HFFc6 (cell line): ENCODE data around the gene EHHADH. TPM values are rescaled to one million over a fixed set of nuclear protein-coding genes. Genes with fewer than 3 reads are reported as not detected.

ENCODE experiments used
- DNase-seq: peaks from one replicate; pipeline ENCODE4 v3.0.0-alpha.2; 2018
- H3K27ac Mint-ChIP-seq: 2 replicates; pipeline ENCODE4 v1.8.0; 2020; ENCODE audit warnings: mild to moderate bottlenecking, mixed read lengths
- H3K27me3 Mint-ChIP-seq: 2 replicates; pipeline ENCODE4 v1.8.0; 2021; ENCODE audit warnings: mild to moderate bottlenecking, moderate library complexity, mixed read lengths; ENCODE audit not compliant: insufficient read depth
- H3K36me3 Mint-ChIP-seq: 2 replicates; pipeline ENCODE4 v1.8.0; 2021; ENCODE audit warnings: low read depth, mixed read lengths
- H3K4me1 Mint-ChIP-seq: 2 replicates; pipeline ENCODE4 v1.8.0; 2020; ENCODE audit warnings: low read depth, mixed read lengths
- H3K4me3 Mint-ChIP-seq: 2 replicates; pipeline ENCODE4 v1.8.0; 2020; ENCODE audit warnings: mild to moderate bottlenecking, moderate library complexity, mixed read lengths
- H3K9me3 Mint-ChIP-seq: 2 replicates; pipeline ENCODE4 v1.8.0; 2020; ENCODE audit warnings: mild to moderate bottlenecking, mixed read lengths
- total RNA-seq, 6 experiments: library from RNA; stranded (reverse); fragmentation: NEBNext Ultra II Directional; extraction: Animal tissue kit (Norgen Biotek cat#: 25700); gene quantifications; 2 replicates in 1 of 6; 3 replicates in 5 of 6; pipeline ENCODE4 v1.2.3, GENCODE V29; 2021
- TF ChIP-seq, protein P1 (sequence below): fragments of 200-600 bp; sonication (generic); IDR thresholded peaks from 2 replicates; pipeline ENCODE4 v1.5.0; 2021; ENCODE audit warnings: antibody characterized with exemption, mild to moderate bottlenecking

Gene EHHADH
- total RNA-seq, 6 experiments from 2014 or later: 4.2 to 7.4 (median 6.4) TPM

DNA sequence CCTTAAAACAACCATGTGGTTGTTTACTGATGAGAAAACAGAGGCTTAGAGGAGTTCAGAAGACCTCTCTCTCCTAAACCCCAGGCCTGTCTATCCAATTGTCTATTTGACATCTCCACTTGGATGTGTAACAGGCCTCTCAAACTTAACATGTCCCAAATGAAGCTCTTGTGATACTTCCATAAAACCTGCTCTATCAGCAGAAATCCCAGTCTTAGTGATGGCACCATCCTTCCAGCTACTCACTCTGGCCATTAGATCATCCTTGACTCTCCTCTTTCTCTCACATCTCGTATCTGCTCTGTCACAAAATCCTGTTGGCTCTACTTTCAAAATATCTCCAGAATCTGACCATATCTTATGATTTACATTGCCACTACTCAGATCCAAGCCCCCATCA, 28.8 kb downstream of the EHHADH start:
- no peaks in the 10 kb centered on the region for H3K9me3 Mint-ChIP-seq
- H3K4me1 Mint-ChIP-seq: peaks cover 31% of the 10 kb centered on the region
- no peaks in the 10 kb centered on the region for H3K36me3 Mint-ChIP-seq
- H3K27me3 Mint-ChIP-seq: no peaks in the 10 kb centered on the region
- DNase-seq: no peak
- TF ChIP-seq, protein P1, sequence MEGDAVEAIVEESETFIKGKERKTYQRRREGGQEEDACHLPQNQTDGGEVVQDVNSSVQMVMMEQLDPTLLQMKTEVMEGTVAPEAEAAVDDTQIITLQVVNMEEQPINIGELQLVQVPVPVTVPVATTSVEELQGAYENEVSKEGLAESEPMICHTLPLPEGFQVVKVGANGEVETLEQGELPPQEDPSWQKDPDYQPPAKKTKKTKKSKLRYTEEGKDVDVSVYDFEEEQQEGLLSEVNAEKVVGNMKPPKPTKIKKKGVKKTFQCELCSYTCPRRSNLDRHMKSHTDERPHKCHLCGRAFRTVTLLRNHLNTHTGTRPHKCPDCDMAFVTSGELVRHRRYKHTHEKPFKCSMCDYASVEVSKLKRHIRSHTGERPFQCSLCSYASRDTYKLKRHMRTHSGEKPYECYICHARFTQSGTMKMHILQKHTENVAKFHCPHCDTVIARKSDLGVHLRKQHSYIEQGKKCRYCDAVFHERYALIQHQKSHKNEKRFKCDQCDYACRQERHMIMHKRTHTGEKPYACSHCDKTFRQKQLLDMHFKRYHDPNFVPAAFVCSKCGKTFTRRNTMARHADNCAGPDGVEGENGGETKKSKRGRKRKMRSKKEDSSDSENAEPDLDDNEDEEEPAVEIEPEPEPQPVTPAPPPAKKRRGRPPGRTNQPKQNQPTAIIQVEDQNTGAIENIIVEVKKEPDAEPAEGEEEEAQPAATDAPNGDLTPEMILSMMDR: no peak
- H3K4me3 Mint-ChIP-seq: peak overlapping the region; percentile 53
- H3K27ac Mint-ChIP-seq: peak overlapping the region; percentile 87

DNA sequence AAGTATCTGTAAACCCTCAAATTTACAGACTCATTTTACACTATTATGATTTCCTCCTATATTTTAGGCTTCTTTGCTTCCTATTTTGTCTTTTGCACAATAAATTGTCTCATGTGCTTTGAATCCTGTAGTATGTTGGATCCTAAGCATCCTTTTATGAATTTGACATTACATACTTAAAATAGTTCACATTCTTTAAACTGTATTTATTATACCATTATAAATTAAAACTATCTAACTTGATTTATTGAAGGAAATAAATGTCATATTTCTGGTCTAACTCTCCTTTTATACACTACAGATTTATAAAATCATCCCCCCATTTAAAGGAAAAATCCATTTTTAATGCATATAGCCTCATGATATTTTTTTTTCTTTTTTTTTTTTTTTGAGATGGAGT, 32.6 kb downstream of the EHHADH start:
- peaks cover 26% of the 10 kb centered on the region for H3K4me1 Mint-ChIP-seq
- TF ChIP-seq, protein P1: no peak

DNA sequence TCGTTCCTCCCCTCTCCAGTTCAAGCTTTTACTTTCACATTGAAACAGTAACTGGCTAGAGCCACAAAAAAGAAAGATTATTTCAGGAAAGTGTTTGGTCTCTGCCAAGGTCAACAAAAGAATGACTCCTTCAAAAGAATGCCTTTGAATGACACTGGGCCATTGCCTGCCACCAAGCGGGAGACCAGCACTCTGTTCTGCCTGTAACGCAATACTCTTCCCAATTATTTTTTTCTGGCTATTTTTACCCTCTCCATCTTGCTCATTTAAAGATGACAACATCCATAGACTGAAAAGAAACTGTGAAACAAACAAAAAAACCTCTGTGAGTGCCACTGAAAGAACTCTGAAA, 37.3 kb downstream of the EHHADH start:
- Mint-ChIP-seq H3K9me3 (no peaks in the 10 kb centered on the region), H3K4me1 (peaks cover 10% of the 10 kb centered on the region), H3K27me3 (peaks cover 1% of the 10 kb centered on the region), H3K36me3 (no peaks in the 10 kb centered on the region), H3K4me3 (peak overlapping the region; percentile 80; the same call in 1 of the 2 replicates), H3K27ac (peak overlapping the region; percentile 54; the same call in 1 of the 2 replicates)
- DNase-seq: no peak
- TF ChIP-seq, protein P1: no peak

More for the DNA sequence above, 32.6 kb downstream of the EHHADH start:
- H3K9me3 Mint-ChIP-seq: no peaks in the 10 kb centered on the region
- DNase-seq: no peak
- no peak overlapping the region for H3K4me3 Mint-ChIP-seq
- H3K36me3 Mint-ChIP-seq: no peaks in the 10 kb centered on the region
- no peak overlapping the region for H3K27ac Mint-ChIP-seq
- H3K27me3 Mint-ChIP-seq: no peaks in the 10 kb centered on the region

DNA sequence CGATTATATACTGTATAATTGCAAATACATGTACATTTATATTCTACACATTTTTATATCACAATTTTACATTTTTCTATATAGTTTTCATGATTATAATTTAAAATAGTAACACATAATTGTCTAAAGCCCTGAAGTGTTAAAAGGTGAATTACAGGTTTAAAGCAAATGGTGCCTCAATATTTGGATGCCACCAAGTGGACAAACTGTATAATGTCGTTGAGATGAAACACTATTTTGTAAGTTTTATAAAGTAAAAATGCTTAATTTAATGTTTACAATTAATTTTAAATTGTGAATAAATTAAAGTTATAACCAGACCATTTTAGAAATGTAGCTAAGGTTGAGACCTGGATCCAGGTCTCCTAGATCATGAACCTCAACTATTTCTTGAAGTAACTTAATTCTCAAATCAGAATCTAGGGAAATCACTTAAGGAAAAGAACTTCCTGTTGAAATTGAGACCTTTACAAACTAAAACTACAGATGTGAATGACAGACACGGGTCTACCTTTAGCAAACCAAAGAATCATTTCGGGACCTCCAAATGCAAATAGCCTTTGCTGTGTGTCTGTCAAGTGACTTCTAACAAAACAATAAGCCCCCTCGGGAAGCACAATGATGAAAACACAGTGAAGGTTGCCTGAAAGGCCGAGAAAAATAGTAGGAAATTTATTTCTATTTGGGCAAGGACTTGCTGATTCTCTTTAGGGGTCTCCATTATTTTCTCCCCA, 37.8 kb downstream of the EHHADH start:
- no peak for DNase-seq
- Mint-ChIP-seq H3K36me3 (no peaks in the 10 kb centered on the region), H3K27me3 (peaks cover 1% of the 10 kb centered on the region), H3K9me3 (no peaks in the 10 kb centered on the region), H3K4me3 (peak overlapping the region; percentile 80; the same call in 1 of the 2 replicates), H3K27ac (peak overlapping the region; percentile 54; the same call in 1 of the 2 replicates), H3K4me1 (peaks cover 15% of the 10 kb centered on the region)
- TF ChIP-seq, protein P1: peak; percentile 88

DNA sequence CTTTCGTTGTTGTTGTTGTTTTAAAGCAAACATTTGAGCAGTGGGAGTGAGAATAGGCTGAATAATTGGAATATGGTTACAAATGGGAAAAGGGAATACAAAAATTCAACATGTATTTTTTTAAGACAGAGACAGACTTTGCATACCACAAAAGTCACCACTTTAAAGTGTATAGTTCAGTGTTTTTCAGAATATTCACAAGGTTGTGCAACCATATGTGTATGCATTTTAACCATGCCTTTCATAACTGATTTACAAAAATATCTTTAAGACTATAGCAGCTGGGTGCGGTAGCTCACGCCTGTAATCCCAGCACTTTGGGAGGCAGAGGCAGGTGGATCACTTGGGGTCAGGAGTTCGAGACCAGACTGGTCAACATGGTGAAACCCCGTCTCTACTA, 41.3 kb downstream of the EHHADH start:
- Mint-ChIP-seq H3K27me3 (peaks cover 1% of the 10 kb centered on the region), H3K27ac (no peak overlapping the region)
- TF ChIP-seq, protein P1: no peak

More for the DNA sequence above, 41.3 kb downstream of the EHHADH start:
- DNase-seq: no peak
- H3K36me3 Mint-ChIP-seq: no peaks in the 10 kb centered on the region
- H3K9me3 Mint-ChIP-seq: no peaks in the 10 kb centered on the region
- H3K4me3 Mint-ChIP-seq: no peak overlapping the region
- H3K4me1 Mint-ChIP-seq: peaks cover 31% of the 10 kb centered on the region
